ENCODE measurements around the gene PRRC1.
"Not testable (repeated sequence)": the region's sequence is repeated elsewhere in the genome, so short reads cannot be mapped to it uniquely, and the experiment has no call there.

PRRC1 gene

DNA sequence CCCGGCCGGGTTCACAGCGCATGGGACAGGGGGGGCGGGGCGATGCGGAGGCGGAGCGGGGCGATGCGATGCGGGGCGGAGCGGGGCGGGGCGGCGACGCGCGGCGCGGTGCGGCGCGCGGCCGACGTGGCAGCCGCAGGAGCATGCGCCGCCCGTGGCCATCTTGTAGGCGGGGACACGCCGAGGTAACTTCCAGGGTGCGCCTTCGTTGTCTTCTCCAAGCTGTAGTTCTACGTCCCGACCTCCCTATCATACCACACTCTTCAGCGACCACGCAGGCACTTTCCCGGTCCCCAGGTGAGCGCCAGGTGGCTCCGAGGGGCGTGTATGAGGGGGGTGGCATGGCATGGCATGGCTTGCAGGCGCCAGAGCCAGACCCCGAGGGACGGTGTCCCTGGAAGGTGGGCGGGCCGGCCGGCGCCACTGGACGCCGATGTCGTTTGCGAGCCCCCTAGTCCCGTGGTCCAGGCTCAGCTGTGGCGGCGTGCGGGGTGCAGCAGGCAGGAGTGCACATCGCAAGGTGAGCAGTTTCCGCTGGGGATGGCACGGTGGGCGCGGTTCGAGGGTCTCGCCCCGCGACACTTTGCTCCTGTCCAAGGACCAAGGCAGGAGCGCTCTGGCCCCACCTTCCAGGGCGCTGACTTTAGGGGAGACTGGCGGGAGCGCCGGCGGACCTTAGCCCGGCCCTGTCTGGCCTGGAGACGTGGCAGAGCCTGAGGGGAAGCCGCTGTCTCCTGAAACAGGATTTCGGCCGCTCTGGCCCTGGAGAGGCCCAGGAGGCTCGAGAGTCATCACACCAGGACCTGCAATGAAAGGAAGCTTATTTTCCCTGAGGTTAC is at the start of gene PRRC1:
Gene PRRC1, plus strand, starts transcription at position 161 of the 839 bp plus-strand sequence. CDS start 5,840 bp downstream, outside the sequence.
- DNase-seq = peak; percentile 95

DNA sequence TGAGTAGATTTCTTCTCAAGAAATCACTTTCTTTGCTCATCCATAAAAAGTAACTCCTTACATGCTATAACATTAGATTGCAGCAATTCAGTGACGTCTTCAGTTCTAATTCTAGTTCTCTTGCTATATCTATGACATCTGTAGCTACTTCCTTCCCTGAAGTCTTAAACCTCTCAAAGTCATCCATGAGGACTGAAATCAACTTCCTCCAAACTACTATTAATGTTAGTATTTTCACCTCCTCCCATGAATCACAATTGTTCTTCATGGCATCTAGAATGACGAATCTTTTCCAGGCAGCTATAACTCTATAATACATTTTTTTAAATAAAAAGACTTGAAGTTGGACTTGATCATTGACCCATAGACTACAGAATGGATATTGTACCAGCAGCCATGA is 46.2 kb upstream of the PRRC1 start:
- no peak for DNase-seq

DNA sequence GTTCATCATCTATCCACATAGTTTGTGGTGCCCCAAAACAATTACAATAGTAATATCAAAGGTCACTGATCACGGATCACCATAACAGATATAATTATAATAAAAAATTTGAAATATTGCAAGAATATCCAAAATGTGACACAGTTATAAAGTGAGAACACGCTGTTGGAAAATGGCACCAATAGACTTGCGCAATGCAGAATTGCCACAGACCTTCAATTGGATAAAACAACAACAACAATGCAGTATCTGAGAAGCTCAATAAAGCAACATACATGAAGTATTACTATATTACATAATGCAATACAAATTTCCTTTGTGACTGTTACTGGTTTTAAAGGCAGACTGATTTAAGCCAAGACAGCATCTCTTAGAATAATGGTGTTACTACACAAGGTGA is 44.7 kb upstream of the PRRC1 start:
- DNase-seq = no peak

DNA sequence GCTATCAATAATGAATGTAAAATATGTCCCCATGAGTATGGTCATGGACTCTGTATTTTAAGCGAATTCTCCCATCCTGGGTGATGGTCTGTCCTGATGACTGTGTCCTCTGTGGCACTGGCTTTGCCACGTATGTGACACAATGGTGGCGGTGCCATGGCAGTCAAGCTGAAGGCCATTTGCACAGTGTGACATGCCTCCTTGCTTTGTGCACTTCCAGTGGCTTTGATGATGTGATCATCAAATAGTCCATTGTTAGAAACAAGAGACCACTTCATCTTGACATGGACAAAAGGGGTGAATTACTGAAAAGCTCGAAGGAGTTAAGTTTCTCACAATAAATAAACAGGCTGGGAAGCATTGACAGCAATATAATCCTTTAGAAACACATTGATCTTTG is 31.0 kb upstream of the PRRC1 start:
- DNase-seq = no peak

DNA sequence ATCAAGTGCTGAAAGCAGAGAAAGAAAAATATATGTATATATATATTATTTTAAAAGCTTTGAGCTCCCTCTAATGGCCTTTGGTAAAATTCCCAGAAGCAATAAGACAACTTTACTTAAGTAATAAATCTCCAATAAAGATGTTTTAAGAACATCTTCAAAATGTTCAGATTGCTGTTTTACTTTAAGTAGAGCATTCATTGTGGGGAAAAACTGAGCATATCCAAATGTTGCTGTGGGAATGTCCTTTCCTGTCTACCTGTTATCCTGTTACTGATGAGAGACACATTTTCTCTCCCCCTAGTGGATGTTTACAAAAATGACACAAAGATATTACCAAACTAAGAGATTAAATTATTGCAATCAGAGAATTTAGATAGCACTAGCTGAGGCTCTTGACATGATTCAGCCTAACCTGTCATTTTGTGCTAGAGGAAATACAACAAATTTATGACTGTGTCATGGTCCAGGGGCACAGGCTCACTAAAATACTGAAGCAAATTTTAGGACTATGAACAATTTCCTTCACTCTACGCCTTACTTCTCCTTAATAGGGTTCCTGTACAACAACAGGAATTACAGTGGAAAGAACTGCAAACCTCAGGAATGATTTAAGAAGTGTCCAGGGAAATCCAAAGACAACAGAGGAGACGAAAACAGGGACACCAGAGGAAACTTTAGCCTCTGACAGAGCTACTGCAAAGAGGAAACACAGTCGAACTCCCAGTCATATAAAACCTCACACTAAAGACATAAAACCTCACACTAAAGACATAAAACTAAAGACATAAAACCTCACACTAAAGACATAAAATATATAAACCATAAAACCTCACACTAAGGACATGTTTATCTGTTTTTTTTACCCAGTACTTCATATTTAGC is 24.3 kb upstream of the PRRC1 start:
- peak; percentile 77 for DNase-seq

DNA sequence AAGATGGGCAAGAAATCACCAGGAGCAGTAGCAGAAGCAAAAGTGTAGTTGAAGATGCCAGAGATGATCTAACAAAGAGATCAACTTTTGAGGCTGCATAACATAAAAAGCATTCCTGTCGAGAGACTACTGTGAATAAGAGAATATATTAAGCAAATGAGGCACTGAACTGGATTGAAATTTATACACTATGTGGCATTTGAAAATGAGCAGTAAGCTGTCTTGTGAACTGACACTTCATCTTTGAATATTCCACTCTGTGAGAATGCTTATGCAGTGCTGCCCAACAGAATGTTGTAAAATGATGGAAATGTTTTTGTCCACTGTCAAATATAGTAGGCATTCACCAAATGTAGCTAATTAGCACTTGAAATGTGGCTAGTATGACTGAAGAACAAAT is 18.9 kb upstream of the PRRC1 start:
- DNase-seq = no peak

DNA sequence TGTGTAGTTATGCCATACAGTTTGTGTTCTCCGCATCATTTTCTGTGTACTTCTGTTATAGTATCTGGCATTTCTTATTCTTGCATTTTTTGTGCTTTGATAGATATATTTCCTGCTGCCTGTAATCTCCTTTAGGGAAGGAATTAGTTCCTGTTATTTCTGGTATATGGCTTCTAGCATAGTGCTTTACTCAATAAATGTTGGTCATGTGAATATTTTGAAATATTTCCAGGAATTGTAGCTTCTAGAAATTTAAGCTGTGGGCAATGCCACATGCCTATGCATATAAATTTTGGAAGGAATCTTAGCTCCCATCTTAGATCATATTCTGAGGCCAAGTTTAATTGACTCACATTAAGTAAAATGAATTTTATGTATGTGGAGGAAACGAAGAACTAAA is 11.5 kb upstream of the PRRC1 start:
- DNase-seq = no peak

DNA sequence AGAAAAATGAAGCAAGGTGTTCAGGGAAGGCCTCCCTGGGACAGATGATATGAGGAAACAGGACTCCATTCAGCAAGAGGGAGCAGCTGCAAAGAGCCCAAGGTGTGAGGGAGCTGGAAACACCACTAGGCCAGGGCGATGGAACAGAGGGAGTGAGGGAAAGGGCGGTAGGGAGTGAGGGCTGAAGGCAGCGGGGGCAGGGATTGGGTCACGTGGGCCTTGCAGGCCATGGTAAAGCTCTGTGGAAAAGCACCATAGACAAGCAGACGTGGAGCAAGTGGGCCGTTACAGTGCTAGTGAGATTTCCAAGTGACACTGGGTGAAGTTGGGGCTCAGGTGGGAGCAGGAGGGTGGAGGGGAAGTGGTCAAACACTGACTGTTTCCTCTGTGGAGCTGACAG is 10.8 kb upstream of the PRRC1 start:
- DNase-seq = no peak

DNA sequence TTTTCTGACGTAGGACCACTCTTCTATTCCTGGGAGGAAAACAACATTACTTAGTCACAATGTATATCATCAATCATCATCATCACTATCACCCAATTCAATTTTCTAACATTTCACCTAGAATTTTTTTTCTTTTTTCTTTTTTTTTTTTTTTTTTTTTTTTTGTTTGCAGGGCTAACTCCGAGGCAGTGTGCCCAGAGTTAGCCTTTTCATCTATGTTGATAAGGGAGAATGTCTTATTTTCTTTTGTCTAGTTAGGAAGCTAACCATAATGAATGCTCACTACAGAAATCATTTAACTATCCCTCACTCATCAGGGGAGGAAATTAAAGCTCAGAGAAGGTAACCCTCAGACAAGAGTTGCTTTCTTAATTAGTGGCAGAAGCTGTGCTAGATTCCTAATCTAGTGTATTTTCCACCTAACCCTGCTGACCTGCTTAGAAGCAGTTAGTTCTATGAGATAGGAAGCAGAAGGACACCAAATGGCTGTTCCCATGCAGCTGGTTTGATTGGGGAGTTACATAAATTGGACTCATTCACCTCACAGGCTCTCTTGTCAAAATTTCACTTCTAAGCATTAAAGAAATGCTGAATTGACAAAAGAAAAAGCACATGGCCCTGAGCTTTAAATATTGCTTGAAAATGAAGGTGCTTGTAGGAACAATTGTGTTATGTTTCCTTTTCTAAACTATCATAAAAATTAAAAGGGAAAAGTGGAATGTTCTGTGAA is 8.6 kb upstream of the PRRC1 start:
- DNase-seq = no peak

DNA sequence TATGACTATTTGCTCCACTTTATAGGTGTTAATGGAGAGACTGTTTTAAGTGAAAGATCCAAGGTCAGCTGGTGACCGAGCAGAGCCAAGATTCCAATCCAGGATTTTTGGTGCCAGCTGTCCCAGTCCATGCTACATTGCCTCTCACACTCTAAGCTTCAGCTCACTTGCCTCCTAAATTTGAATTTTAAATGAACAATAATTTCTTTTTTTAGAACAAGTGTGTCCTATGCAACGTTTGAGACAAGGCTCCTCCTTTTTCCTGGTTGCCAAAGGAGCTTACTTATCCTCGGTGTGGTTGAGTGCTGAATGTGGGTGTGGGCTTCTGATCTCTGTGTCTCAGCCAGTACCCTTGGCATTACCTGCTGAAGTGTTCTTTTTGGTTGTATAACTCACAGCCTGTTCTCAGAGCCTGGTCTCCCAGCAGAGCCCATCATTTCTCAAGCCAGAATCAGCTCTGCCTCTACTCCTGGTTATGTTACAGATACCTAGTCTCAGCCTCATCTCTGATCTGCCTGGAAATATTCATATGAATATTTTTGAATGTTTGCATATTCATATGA is 4.0 kb upstream of the PRRC1 start:
- DNase-seq = no peak

DNA sequence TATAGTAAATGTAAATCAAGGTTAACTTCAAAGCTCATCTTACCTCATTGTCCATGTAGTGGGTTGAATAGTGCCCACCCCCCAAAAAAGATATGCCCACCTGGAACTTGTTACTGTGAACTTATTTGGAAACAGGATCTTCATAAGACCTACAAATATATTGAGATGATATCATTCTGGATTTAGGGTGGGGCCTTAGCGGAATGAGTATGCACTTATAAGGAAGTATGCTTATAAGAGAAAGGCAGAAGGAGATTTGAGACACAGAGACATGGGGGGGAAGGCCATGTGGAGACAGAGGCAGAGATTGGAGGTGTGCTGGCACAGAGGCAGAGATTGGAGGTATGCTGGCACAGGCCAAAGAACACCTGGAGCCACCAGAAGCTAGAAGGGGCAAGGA is 2.6 kb upstream of the PRRC1 start:
- DNase-seq = peak; percentile 17

DNA sequence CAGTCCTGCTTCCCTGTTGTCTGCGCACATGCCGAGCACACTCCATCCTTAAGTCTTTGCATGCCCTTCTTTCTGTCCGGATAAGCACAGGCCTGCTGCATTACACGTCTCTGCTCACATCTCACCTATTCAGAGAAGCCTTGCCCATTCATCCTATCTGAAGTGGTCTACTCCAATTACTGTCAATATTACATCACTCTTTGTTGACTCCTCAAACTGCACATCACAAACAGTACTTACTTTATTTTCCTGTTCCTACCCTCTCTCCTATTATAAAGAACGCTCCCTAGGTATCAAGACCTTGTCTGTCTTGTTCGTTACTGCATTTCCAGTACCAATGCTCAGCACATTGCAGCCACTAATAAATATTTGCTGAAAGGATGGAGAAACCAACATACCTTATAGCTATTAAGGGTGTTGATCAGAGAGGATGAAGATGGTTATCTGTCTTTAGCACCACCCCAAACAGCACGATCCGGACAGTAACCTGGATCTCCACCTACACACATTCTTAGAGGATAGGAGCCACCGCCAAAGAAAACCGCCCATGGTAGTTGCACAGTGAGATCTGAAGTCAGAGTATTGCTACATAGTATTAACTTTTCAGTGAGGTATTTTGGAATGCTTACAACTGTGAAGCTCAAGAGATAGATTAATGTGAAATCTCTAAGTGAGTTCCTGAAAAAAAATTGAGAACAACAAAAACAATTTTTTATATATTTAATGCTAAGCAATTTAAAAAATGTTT is 1.6 kb upstream of the PRRC1 start:
- DNase-seq = peak; percentile 94

DNA sequence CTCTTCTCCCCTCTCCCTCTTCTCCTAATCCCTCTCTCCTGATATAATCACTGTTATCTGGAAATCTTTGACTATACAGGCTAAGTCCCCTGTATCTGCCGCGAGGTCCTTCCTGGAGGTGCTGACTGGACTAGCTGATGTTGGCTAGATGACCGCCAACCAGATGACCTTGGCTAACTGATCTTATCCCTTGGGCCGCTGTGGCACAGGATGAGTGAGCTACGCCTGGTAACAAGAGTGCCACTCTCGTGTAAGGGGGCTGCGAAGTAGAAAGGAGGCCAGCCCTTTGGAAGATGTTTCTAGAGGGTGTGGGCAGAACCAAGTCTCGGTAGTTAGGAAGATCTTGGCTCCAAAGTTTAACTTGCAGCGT is 345 bp upstream of the PRRC1 start:
- DNase-seq = peak; percentile 79

DNA sequence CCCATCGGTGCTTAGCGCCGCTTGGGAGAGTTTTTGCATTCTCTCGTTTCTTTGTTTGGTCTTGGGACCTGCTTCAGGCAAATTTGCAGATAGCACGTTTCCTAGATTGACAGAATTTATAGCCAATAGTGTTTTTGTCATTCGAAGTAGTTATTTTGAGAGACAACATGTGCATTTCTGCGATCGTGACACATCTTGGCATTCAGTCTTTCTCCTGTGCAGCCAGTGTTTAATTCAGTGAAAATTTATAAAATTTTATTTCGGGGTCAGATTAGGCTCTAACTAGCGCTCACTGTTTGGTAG is 830 bp downstream of the PRRC1 start:
- no peak for DNase-seq

DNA sequence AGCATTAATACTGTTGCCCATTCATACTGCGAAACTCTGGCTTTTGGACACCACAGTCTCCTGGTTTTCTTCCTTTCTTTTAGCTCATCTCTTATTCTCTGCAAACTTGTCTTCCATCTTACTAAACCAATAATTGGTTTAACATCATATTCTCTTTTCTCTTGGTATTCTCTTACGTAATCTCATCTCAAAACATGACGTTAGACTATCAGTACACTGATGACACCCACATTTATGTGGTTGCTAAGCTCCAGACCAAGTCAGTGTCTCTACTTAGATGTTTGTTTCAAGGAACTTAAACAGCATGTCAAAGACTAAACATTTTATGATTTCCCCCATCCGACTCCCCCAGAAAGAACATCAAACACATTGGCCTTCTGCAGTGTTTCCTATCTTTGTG is 2.1 kb downstream of the PRRC1 start:
- DNase-seq = no peak

DNA sequence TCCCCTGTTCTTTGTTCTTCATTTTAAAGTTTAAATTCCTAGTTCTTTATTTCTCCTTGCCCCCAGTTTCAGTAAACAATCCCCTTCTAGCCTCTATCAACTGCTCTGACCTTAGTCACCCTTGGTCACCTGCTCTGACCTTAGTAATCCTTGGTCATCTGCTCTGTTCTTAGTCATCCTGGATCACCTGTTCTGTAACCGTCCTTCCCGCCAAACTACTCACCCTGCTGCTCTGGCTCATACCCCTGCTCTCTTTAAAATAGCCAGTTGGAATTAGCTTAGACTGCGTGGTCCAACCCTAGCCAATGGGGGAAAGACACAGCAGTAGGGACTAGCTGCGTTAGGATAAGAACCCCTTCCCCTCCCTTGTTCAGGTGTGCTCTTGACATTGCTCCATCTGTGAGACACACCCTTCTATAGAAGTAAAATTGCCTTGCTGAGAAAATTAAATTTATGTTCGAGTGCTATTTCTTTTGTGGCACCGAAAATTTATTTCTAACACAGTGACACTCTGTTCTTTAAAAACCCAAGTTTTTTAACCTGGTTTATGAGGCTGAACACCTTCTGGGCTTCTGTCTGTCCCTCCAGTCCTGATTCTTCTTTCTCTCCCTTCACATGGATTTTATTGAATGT is 3.8 kb downstream of the PRRC1 start:
- no peak for DNase-seq

DNA sequence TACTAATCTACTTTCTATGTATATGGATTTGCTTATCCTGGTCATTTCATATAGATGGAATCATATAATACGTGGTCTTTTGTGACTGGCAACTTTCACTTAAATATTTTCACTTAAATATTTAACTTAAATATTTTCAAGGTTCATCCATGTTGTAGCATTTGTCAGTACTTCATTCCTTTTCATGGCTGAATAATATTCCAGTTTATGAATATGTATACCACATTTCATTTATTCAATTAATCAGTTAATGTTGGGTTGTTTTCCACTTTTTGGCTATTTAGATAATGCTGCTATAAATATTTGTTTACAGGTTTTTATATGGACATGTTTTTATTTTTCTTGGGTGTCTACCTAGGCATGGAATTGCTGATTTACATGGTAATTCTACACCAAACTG is 7.7 kb downstream of the PRRC1 start:
- no peak for DNase-seq

DNA sequence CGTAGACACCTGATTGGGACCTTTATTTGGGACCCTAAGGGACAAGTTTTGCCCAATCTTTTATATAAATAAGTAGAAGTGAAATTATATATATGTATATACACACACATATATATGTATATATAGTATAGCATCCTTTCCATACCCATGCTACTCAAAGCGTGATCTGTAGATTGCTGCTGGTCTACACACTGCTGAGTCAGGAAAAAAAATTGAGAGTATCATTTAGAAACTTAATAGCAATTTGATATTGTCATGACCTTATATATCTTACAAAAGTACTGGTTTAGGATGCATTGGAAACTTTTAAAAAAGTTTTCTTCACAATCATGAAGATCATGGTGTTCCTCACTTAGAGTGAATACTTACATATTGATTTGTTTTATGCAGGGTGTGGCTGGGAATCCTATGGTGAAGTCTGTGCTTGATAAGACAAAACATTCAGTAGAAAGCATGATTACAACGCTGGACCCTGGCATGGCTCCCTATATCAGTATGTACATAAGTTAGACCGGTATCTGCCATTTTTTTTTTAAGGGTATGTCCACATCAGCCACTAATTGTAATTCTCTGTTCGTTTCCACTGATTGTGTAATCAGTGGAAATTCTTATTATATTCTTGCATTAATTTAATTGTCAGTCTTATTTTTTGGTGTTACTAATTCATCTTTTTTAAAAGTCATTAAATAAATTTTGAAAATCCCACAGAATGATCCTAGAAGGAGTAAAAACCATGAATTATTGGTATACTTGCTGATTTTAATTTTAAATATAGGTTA is 12.7 kb downstream of the PRRC1 start:
- no peak for DNase-seq

DNA sequence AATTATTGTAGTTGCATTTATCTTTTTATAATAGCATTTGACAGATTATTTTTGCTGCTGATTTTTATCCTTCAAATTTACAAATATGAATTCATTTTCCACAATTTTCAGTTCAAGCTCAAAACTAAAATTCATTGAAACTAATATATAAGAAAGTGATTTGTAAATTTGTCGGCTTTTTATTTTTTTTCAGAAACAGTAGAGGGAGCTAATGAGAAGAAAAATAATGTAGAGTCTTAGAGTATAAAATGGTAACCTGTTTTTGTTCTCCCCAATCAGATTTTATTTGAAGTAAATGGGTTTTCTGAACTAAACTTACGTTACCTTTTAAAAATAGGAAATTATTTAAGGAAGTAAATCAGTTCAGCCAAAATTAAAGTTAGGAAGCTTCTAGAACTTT is 19.2 kb downstream of the PRRC1 start:
- peak; percentile 29 for DNase-seq

DNA sequence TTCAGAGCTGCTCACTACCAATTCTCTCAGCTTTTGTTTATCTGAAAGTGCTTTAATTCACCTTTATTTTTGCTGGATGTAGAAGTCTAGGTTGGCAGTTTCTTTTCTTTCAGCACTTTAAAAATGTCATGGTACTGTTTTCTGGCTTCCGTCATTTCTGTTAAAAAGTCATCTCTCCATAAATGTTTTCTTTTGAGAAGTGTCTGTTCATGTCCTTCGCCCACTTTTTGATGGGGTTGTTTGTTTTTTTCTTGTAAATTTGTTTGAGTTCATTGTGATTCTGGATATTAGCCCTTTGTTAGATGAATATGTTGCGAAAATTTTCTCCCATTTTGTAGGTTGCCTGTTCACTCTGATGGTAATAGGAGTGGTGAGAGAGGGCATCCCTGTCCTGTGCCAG is 23.1 kb downstream of the PRRC1 start:
- not testable (repeated sequence) for DNase-seq

DNA sequence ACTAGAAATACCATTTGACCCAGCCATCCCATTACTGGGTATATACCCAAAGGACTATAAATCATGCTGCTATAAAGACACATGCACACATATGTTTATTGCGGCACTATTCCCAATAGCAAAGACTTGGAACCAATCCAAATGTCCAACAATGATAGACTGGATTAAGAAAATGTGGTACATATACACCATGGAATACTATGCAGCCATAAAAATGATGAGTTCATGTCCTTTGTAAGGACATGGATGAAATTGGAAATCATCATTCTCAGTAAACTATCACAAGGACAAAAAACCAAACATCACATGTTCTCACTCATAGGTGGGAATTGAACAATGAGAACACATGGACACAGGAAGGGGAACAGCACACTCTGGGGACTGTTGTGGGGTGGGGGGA is 27.8 kb downstream of the PRRC1 start:
- DNase-seq = not testable (repeated sequence)
